ENCODE measurements around the gene RGS16.
"Not testable (repeated sequence)": the region's sequence is repeated elsewhere in the genome, so short reads cannot be mapped to it uniquely, and the experiment has no call there.

RGS16 gene

DNA sequence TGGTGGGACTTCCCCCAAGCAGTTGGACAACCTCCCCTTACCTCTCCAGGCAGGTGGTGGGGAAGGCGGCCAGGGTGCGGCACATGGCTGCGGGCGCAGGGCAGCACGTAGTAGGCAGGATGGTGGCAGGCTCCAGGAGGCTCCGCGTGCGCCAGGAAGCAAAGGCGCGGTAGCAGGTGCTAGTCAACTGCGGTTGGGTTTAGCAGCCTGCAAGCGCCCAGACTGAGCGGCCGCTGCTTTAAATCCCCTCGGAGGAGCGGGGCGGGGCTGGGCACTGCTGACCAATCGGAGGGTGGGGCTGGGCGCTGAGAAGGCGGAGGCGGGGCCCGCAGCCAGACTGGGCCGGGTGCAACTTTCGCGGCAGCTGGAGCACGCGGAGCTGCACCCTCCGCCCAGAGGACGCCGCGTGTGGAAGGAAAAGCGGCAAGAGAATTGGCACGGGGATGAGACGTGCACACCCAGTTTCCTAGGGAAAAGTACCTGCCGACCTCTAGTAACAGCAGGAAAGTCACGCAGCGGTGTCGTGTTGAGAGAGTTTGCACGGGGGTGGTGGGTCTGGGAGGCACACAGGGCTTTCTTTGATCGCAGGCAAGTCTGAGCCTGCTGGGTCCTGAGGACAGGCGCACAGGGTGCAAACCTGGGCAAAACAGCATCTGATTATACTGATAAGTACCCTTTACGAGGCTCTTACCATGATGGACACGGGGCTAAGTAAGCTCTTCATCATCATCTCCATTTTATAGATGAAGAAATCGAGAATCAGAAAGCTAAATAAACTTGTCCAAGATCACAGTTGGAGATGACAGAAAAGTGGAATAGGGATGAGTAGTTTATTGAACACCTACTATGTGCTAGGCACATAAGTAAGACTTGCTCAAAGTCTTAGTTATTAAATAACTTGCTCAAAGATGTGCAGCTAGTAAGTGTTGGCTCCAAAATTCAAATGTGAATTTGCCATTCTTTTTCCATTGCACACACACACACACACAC lies at the start of gene RGS16:
RGS16 (minus strand) TSS at position 215 of the 990 bp plus-strand sequence; CDS start at position 85, 130 bp downstream.
- DNase-seq = peak in 55 of 56 donors; percentile 29 to 93 (median 82)

DNA sequence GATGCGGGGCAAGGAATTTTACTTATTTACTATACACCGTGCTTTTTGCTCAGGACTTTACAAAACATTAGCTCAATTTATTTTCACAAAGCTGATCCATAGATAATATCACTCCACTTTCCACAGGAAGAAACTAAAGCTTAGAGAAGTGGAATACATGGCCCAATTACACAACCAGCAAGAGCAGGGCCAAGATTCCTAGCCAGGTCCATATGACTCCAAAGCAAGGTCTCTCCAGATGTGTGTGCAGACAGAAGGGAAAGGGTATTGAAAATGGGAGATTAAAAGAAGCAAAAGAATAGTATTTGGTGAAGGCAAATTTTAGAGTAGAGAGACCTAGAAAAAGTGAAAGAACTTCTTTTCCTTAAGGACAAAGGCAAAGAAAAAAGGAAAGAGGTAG lies 49.8 kb upstream of the RGS16 start:
- DNase-seq = no peak

DNA sequence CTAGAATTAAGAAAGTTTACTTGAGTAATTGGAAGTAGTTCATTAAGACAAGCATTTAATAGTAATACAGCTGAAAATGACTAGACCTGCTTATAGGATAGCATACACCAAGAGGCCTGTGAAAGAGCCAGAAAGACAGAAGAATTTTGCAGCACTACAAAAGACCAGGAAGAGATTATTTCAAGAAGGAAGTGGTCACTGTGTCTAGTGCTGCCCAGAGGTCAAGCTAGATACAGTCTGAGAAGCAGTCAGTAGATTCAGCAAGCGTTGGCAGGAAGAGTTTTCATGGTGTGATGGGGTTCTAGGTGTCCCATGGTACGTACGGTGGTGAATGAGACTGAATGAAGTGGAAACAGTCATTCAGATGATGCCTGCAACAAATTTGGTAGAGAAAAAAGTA lies 48.7 kb upstream of the RGS16 start:
- DNase-seq = no peak

DNA sequence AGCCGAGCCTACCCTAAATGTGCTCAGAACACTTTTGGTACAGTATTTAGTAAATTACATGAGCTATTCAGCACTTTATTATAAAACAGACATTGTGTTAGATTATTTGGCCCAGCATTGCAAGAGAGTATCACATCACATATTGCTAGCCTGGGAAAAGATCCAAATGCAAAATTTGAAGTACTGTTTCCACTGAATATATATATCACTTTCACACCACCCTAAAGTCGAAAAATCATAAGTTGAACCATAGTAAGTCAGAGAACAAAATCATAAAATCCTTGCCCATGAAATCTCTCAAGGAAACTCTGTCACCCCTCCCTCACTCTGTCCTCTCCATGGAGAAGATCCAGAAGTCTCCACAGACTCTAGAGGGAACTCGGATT lies 47.1 kb upstream of the RGS16 start:
- no peak for DNase-seq

DNA sequence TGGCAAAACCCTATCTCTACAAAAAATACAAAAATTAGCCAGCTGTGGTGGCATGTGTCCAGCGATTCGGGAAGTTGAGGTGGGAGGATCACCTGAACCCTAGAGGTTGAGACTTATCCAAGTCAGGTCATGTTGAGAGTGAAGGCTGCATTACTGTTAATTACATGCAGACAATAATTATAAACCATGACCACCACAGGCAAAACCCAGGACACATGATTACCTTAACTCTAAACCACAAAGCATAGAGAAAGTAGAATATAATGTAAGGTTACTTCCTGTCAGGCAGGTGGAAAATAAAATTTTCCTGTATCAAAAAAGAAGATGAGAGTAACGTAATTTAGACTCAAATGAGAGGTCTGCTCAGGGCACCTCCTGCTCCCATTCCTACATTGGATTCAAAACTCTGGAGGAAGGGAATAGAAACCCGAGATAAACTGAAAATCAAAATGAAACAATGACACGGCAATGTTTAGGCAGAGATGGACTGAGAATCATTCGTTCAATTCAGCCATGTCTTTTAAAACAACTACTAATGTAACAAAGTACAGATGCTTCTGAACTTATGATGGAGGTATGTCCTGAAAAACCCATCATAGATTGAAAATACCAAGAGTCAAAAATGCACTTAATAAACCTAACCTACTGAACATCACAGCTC lies 46.6 kb upstream of the RGS16 start:
- no peak for DNase-seq

GRCh38 chr1:182649041-182649440 lies 44.9 kb upstream of the RGS16 start:
- no peak for DNase-seq

GRCh38 chr1:182646739-182647138 lies 42.5 kb upstream of the RGS16 start:
- no peak for DNase-seq

DNA sequence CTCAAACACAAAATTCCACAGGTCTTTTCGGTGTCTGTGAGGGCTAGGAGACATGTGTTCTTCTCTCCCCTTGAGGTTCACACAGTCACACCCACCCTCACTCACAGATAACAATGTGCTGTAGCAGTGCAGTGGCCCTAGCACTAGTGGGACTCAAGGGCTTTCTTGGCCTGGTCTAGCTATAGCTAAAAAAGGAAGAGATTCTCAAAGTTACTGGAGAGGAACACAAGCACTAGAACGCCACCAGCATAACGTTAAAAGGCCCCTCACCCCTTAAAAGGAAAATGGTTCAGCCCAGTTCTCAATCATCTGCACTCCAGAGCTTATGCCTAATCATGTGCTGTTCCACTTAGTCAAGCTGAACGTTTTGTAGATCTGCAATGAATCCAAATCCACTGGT lies 40.7 kb upstream of the RGS16 start:
- no peak for DNase-seq

DNA sequence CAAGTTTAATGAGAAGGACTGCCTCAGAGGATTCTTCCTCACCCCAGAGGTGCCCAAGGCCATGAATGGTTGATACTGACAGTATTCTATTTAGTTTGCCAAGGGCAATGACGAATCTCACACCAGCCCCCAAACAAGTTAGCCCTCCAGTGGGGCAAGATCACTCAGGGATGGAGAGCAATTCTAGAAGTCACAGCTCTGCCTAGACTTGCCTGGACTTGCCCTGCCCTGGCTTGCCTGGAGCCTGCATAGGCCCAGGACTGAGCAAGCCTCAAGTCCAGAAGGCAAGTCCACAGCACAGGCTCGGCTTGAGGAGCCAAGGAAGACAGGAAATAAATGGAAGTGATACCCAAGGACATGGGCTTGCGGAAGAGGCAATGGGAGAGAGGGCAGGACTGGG lies 39.5 kb upstream of the RGS16 start:
- no peak for DNase-seq

DNA sequence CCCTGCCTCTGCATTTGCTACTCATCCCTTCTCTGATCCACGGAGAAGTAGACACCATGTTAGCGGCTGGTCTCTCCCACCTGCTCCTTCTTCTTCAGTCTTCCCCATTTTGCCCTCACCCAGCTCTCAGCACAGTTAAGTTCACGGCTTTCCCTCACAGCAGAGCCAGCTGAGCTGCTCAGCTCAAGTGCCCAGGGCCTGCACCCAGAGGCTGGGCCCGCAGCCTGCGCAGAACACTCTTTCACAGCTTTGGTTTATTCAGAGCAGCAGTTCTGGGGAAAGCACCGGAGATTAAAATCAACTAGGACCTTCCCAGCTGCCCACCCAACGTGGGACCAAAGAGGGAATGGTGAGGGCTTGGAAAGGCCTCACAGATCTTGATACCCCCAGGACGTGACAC lies 38.3 kb upstream of the RGS16 start:
- no peak for DNase-seq

- DNase-seq = no peak
Observed at GRCh38 chr1:182641561-182641960, 37.4 kb upstream of the RGS16 start.

GRCh38 chr1:182639330-182639729 lies 35.1 kb upstream of the RGS16 start:
- DNase-seq = no peak

DNA sequence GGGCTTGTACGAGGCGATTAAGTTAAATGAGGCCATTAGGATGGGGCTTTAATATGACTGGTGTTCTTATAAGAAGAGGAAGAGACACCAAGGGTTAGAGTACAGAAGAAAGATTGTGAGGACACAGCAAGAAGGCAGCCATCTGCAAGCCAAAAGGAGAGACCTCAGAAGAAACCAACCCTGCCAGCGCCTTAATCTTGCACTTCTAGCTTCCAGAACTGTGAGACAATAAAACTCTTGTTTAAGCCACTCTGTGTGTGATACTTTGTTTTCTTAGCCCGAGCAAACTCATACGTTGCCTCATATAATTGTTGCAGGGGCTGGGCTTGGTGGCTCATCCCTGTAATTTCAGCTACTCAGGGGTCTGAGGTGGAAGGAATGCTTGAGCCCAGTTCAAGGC lies 33.6 kb upstream of the RGS16 start:
- no peak for DNase-seq

- no peak for DNase-seq
Observed at GRCh38 chr1:182635871-182636270, 31.7 kb upstream of the RGS16 start.

- no peak for DNase-seq
Observed at GRCh38 chr1:182634306-182635072, 30.3 kb upstream of the RGS16 start.

DNA sequence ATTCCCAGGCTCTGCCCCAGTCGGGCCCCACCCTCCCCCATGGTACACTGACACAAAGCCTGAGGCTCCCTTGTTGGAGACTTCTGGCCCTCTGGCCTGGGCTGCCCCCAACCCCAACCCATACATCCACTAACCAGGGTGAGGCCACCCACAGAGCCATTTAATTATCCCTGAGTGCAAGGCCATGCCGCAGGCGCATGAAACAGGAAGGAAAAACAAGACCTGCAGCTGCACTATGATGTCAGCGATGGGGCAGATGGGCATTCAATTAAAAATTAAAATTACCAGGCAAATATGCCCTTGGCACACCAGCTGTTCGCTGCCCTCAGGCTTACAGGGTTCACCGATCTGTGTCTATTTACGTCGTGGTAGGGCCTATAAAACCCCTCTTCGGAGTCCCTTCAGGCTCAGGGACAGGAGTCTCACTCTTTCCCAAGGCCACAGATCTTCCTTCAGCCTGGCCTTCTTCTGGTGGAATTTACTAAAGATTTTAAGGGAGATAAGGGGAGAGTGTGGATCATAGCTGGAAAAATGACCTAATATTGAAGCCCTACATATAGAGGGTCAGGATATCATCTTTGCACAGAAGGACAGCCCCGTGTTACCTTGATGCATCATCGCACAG lies 29.6 kb upstream of the RGS16 start:
- DNase-seq = no peak

DNA sequence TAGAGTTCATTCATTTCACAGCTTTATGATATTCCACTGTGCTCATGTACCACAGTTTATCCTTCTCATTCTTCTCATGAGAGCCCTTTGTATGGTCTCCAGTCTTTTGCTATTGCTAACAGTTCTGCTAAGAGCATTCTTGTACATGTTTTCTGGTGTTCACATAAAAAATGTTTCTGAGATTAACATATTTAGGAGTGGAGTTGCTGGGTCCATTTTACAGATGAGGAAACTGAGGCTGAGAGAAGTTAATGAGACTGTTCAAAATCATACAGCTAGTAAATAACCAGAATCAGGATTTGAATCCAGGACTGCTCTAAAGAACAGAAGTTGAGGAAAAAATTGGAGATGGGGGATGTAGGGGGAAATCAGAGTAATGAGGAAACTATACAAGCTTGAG lies 28.8 kb upstream of the RGS16 start:
- DNase-seq = no peak

GRCh38 chr1:182632441-182632857 lies 28.3 kb upstream of the RGS16 start:
- not testable (repeated sequence) for DNase-seq

- DNase-seq = no peak
Observed at GRCh38 chr1:182631954-182632353, 27.8 kb upstream of the RGS16 start.

DNA sequence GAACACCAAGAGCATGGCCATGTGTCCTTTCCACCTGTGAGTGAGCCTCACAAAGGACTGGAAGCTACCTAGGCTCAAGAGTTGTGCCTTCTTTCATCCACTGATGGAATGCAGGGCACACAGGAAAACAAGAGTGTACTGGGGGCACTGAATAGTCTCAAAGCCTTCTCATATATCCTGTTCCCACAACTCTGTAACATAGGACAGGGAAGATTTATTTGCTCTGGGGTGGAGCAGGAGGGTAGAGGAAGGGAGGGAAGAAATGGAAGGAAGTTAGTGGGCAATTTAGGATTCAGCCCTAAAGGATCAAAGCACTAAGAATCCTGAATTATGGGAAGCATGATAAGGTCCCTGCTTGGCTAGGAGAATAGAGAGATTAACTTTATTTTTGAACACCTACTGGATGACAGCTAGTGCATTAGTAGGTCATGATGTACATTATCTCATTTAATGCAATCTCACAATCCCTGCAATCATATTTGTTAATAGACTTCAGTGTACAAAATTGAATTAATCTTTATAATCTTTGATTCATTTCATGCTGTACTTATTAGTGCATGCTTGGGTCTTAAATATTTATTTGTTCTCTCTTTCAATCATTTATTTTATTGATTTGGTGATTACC lies 27.0 kb upstream of the RGS16 start:
- no peak for DNase-seq

DNA sequence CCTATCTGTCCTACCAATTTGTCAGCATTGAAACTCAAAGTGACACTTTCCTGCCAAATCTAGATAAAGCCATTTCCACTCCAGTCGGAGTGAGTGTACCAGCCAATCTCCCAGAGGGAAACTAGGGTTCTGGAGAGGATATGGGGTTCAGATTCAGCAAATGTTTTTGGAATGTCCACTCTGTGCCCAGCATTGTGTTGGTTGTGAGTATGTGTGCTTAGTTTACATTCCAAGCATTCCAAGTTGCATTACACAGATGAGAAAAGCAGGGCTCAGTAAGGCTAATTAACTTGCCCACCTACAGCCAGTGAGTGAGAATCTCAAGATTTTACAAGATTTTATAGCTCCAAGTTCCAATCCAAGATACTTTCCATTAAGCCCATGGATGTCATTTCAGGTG lies 26.4 kb upstream of the RGS16 start:
- DNase-seq = no peak
